NCI-H146 treated with DMSO at 0.1 percent for 48 hours (cell line): ENCODE data around the gene RNF224.

Experiments
- DNase-seq: peaks from one replicate; lab custom pipeline; 2025; ENCODE audit not compliant: unreplicated experiment; lab: John Stamatoyannopoulos, UW

The RNF224 gene

GRCh38 chr9:137269231-137269772 is 42.0 kb downstream of the RNF224 start:
- DNase-seq = no peak

GRCh38 chr9:137270929-137271695 is 43.8 kb downstream of the RNF224 start:
- DNase-seq = no peak

GRCh38 chr9:137271696-137272076 is 44.4 kb downstream of the RNF224 start:
- no peak for DNase-seq

GRCh38 chr9:137272241-137273094 is 45.2 kb downstream of the RNF224 start:
- DNase-seq = no peak

- DNase-seq = no peak
These were observed 45.8 kb downstream of the RNF224 start for GRCh38 chr9:137273095-137273490.

- no peak for DNase-seq
These were observed 46.5 kb downstream of the RNF224 start for GRCh38 chr9:137273611-137274320.

GRCh38 chr9:137275203-137275587 is 47.9 kb downstream of the RNF224 start:
- DNase-seq = no peak

- DNase-seq = no peak
These were observed 48.5 kb downstream of the RNF224 start for GRCh38 chr9:137275588-137276472.

- no peak for DNase-seq
These were observed 49.4 kb downstream of the RNF224 start for GRCh38 chr9:137276473-137277328.

GRCh38 chr9:137277329-137278041 is 50.2 kb downstream of the RNF224 start, which contains the start of gene TOR4A:
TOR4A (plus strand) TSS chr9:137277726; CDS start chr9:137278690, 964 bp downstream.
- DNase-seq = no peak

- no peak for DNase-seq
These were observed 50.9 kb downstream of the RNF224 start for GRCh38 chr9:137278061-137278701.
